Spleen (tissue), 7 donors: ENCODE data around the gene DTWD2.

Source experiments
- POLR2A ChIP-seq, 3 donors: fragments of 450-650 bp; IDR thresholded peaks; one replicate each; pipeline ENCODE4 v1.5.1; 2017; ENCODE audit warnings: antibody characterized with exemption in 3 of 3, mild to moderate bottlenecking in 1 of 3
- TF ChIP-seq, protein P1 (sequence below), 11 experiments: fragments of 200-600 bp in 7 of 11; fragments of 450-650 bp in 4 of 11; sonication (generic) in 4 of 11; IDR thresholded peaks in 8 of 11; conservative IDR thresholded peaks in 3 of 11; 1 replicate in 7 of 11; 2 replicates in 4 of 11; pipeline versions ENCODE4 v1.4.0 to v1.8.0; 2016 to 2021; ENCODE audit warnings: antibody characterized with exemption in 11 of 11, inconsistent platforms in 4 of 11, mild to moderate bottlenecking in 1 of 11
- donor health status: DM: no; HTN: no; CAD: no; lungs with moderate emphysema.
- donor health status: DM: no; HTN: no; CAD: no.
- donor health status: DM: no; HTN: no; CAD: no.

- TF ChIP-seq POLR2A (IDR thresholded peaks at IDR 0.05) = no peak
- TF ChIP-seq, protein P1, sequence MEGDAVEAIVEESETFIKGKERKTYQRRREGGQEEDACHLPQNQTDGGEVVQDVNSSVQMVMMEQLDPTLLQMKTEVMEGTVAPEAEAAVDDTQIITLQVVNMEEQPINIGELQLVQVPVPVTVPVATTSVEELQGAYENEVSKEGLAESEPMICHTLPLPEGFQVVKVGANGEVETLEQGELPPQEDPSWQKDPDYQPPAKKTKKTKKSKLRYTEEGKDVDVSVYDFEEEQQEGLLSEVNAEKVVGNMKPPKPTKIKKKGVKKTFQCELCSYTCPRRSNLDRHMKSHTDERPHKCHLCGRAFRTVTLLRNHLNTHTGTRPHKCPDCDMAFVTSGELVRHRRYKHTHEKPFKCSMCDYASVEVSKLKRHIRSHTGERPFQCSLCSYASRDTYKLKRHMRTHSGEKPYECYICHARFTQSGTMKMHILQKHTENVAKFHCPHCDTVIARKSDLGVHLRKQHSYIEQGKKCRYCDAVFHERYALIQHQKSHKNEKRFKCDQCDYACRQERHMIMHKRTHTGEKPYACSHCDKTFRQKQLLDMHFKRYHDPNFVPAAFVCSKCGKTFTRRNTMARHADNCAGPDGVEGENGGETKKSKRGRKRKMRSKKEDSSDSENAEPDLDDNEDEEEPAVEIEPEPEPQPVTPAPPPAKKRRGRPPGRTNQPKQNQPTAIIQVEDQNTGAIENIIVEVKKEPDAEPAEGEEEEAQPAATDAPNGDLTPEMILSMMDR (IDR thresholded peaks at IDR 0.05 in 8 of 11, conservative IDR thresholded peaks at IDR 0.05 in 3 of 11) = no peak
Observed at GRCh38 chr5:118882666-118883065, 105.7 kb downstream of the DTWD2 start.
